Spleen (tissue), 11 donors: ENCODE results near the gene GPT2. TPM values are rescaled to one million over a fixed set of nuclear protein-coding genes. Genes with fewer than 3 reads are reported as not detected.

Source experiments
- DNase-seq: peaks from one replicate; pipeline ENCODE4 v3.0.0-alpha.2; 2020
- H3K27ac ChIP-seq, 8 donors: fragments of 200-600 bp; sonication (generic) in 7 of 8; 1 replicate in 4 of 8; 2 replicates in 4 of 8; pipeline versions ENCODE4 v1.5.0 to v1.8.0; 2016 to 2021; ENCODE audit warnings: inconsistent platforms in 4 of 8, mild to moderate bottlenecking in 4 of 8, moderate library complexity in 1 of 8
- H3K27me3 ChIP-seq, 7 donors: fragments of 200-600 bp; sonication (generic) in 6 of 7; replicated peaks in 1 of 7; 1 replicate in 4 of 7; 2 replicates in 3 of 7; pipeline versions ENCODE4 v1.5.0 to v1.8.0; 2016 to 2021; ENCODE audit warnings: inconsistent platforms in 3 of 7, mild to moderate bottlenecking in 1 of 7
- H3K36me3 ChIP-seq, 6 donors: fragments of 200-600 bp; sonication (generic) in 5 of 6; 1 replicate in 4 of 6; 2 replicates in 2 of 6; pipeline versions ENCODE4 v1.5.0 to v1.8.0; 2016 to 2021; ENCODE audit warnings: inconsistent platforms in 2 of 6
- H3K4me1 ChIP-seq, 6 donors: fragments of 200-600 bp; sonication (generic) in 5 of 6; 1 replicate in 3 of 6; 2 replicates in 3 of 6; pipeline versions ENCODE4 v1.5.0 to v1.8.0; 2016 to 2021; ENCODE audit warnings: inconsistent platforms in 3 of 6
- H3K4me3 ChIP-seq, 8 donors: fragments of 200-600 bp; sonication (generic) in 7 of 8; 1 replicate in 4 of 8; 2 replicates in 4 of 8; pipeline versions ENCODE4 v1.5.0 to v1.8.0; 2016 to 2021; ENCODE audit warnings: inconsistent platforms in 4 of 8, mild to moderate bottlenecking in 4 of 8, moderate library complexity in 2 of 8
- H3K9me3 ChIP-seq, 8 donors: fragments of 200-600 bp; sonication (generic) in 7 of 8; 1 replicate in 4 of 8; 2 replicates in 4 of 8; pipeline versions ENCODE4 v1.5.0 to v1.8.0; 2016 to 2021; ENCODE audit warnings: inconsistent platforms in 4 of 8
- POLR2A ChIP-seq, 3 donors: fragments of 450-650 bp; IDR thresholded peaks; one replicate each; pipeline ENCODE4 v1.5.1; 2017; ENCODE audit warnings: antibody characterized with exemption in 3 of 3, mild to moderate bottlenecking in 1 of 3
- POLR2AphosphoS5 ChIP-seq, 3 donors: sonication (generic); formaldehyde crosslinking; IDR thresholded peaks; one replicate each; pipeline ENCODE4 v1.5.1; 2017; ENCODE audit warnings: antibody characterized with exemption in 3 of 3
- WGBS, 5 donors: extraction: QIAGEN DNeasy Blood & Tissue Kit in 3 of 5; methylation state at CpG; one replicate each; pipeline versions ENCODE4 v1.1.5 to v1.1.7; 2013 to 2018; 5-methylcytosine and 5-hydroxymethylcytosine counted together
- intact Hi-C: fragments of 100-400 bp; cut with DNase I; formaldehyde crosslinking; loops from one replicate; pipeline ENCODE4 v1.15.0; 2023; ENCODE audit warnings: low total_unique reads
- polyA plus RNA-seq, 3 donors: library from polyadenylated mRNA; stranded (reverse); fragments of 200-250 nt; gene quantifications; one replicate each; pipeline ENCODE4 v1.2.1, GENCODE V29; 2013
- total RNA-seq, 7 donors: library from RNA; depleted of rRNA in 3 of 7; stranded (reverse); fragments of >200 nt in 3 of 7; fragmentation: NEBNext Ultra II Directional in 4 of 7; extraction: Animal tissue kit (Norgen Biotek cat#: 25700) in 4 of 7; gene quantifications; one replicate each; pipeline versions ENCODE4 v1.1.0 to v1.2.1, GENCODE V29; 2016 to 2021
- TF ChIP-seq, protein P1 (sequence below), 11 experiments: fragments of 200-600 bp in 7 of 11; fragments of 450-650 bp in 4 of 11; sonication (generic) in 4 of 11; IDR thresholded peaks in 8 of 11; conservative IDR thresholded peaks in 3 of 11; 1 replicate in 7 of 11; 2 replicates in 4 of 11; pipeline versions ENCODE4 v1.4.0 to v1.8.0; 2016 to 2021; ENCODE audit warnings: antibody characterized with exemption in 11 of 11, inconsistent platforms in 4 of 11, mild to moderate bottlenecking in 1 of 11
- donor health status: healthy with polysubstance abuse.
- donor health status: DM: no; HTN: no; CAD: no; lungs with moderate emphysema.
- donor health status: DM: no; HTN: no; CAD: no.
- donor health status: Bipolar disorder and iron deficiency.
- donor health status: healthy.
- donor health status: DM: no; HTN: no; CAD: no.
- donor health status: DM: yes; HTN: yes; CAD: no.

Gene GPT2
- total and polyA plus RNA-seq, 10 donors: 3.1 to 9.2 (median 4.9) TPM

- Histone ChIP-seq H3K4me3 (no peak overlapping the region), H3K27me3 (no peaks in the 10 kb centered on the region), H3K36me3 (peaks cover 0 to 38% (median 11%) of the 10 kb centered on the region in 6 donors), H3K27ac (no peak overlapping the region), H3K4me1 (peaks cover 0 to 40% (median 9%) of the 10 kb centered on the region in 6 donors), H3K9me3 (no peaks in the 10 kb centered on the region)
- 64 to 76% (median 69%) methylated on average over 9 of the region's 9 CpGs for WGBS, 5 donors
- TF ChIP-seq POLR2AphosphoS5 (IDR thresholded peaks at IDR 0.05): no peak
- TF ChIP-seq, protein P1, sequence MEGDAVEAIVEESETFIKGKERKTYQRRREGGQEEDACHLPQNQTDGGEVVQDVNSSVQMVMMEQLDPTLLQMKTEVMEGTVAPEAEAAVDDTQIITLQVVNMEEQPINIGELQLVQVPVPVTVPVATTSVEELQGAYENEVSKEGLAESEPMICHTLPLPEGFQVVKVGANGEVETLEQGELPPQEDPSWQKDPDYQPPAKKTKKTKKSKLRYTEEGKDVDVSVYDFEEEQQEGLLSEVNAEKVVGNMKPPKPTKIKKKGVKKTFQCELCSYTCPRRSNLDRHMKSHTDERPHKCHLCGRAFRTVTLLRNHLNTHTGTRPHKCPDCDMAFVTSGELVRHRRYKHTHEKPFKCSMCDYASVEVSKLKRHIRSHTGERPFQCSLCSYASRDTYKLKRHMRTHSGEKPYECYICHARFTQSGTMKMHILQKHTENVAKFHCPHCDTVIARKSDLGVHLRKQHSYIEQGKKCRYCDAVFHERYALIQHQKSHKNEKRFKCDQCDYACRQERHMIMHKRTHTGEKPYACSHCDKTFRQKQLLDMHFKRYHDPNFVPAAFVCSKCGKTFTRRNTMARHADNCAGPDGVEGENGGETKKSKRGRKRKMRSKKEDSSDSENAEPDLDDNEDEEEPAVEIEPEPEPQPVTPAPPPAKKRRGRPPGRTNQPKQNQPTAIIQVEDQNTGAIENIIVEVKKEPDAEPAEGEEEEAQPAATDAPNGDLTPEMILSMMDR (IDR thresholded peaks at IDR 0.05 in 8 of 11, conservative IDR thresholded peaks at IDR 0.05 in 3 of 11): no peak
- TF ChIP-seq POLR2A (IDR thresholded peaks at IDR 0.05): no peak
- DNase-seq: no peak
- intact Hi-C loops: no loop called here
Observed at GRCh38 chr16:46920402-46921068, 36.4 kb downstream of the GPT2 start.

DNA sequence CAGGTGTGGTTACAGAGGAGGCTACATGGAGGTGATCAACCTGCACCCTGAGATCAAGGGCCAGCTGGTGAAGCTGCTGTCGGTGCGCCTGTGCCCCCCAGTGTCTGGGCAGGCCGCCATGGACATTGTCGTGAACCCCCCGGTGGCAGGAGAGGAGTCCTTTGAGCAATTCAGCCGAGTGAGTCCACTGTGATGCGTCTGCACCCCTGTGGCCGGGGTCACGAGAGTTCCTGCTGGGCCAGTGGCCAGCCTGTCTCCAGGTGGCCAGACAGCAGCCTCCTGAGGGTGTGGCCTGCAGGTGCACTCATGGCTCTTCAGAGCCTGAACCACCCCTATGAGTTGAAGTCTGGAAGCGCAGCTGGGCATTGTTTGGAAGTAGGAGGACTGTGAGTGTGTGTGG lies 38.1 kb downstream of the GPT2 start:
- no peaks in the 10 kb centered on the region for H3K9me3 ChIP-seq
- H3K4me1 ChIP-seq: peaks cover 0 to 25% (median 5%) of the 10 kb centered on the region in 6 donors
- no peak overlapping the region for H3K27ac ChIP-seq
- no peak overlapping the region for H3K4me3 ChIP-seq
- WGBS, 5 donors: 94 to 100% (median 96%) methylated on average over 1 to 10 of the region's 10 CpGs
- peaks cover 0 to 52% (median 11%) of the 10 kb centered on the region in 6 donors for H3K36me3 ChIP-seq
- intact Hi-C loops: no loop called here
- no peak for DNase-seq
- no peak for TF ChIP-seq POLR2AphosphoS5 (IDR thresholded peaks at IDR 0.05)
- no peak for TF ChIP-seq POLR2A (IDR thresholded peaks at IDR 0.05)
- TF ChIP-seq, protein P1 (IDR thresholded peaks at IDR 0.05 in 8 of 11, conservative IDR thresholded peaks at IDR 0.05 in 3 of 11): no peak
- no peaks in the 10 kb centered on the region for H3K27me3 ChIP-seq

DNA sequence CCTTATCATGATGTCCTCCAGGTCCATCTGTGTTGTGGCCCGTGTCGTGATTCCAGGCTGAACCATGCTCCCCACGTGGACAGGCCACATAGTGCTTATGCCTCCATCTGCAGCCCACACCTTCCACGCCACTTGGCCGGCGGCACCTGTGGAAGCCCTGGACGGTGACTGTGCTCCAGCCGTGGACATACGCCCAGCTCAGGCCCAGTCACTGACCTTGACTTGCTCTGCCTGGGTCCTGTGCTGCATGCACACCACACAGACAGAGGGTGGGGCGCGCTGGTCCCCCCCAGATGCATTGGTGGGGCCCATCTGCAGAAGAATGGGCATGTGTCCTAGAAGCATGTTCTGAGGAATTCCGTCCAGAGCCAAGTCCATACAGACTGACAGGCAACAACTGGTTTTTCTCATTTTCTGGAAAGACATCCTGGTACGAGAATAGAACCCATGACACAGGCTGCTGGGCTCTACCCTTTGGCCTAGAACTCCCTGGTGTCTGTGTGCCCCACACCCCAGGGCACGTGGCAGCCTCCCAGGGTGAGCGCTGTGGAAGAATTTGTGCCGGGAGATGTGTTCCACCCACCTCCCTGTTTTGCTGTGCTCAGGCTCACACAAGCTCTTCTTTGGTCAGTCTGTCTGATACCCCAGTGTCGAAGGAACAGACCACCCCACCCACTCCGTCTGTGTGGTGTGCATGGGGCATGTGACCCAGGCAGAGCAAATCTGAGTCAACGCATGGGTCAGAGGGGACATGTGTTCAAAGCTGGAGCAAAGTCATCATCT lies 39.5 kb downstream of the GPT2 start:
- H3K27me3 ChIP-seq: no peaks in the 10 kb centered on the region
- TF ChIP-seq, protein P1 (IDR thresholded peaks at IDR 0.05 in 8 of 11, conservative IDR thresholded peaks at IDR 0.05 in 3 of 11): no peak
- TF ChIP-seq POLR2A (IDR thresholded peaks at IDR 0.05) (no peak), POLR2AphosphoS5 (IDR thresholded peaks at IDR 0.05) (no peak)
- no peak overlapping the region for H3K4me3 ChIP-seq
- H3K27ac ChIP-seq: no peak overlapping the region
- DNase-seq: no peak
- peaks cover 0 to 10% (median under 1%) of the 10 kb centered on the region in 6 donors for H3K4me1 ChIP-seq
- H3K36me3 ChIP-seq: peaks cover 0 to 60% (median 11%) of the 10 kb centered on the region in 6 donors
- no peaks in the 10 kb centered on the region for H3K9me3 ChIP-seq
- 88 to 92% (median 90%) methylated on average over 13 to 19 of the region's 19 CpGs for WGBS, 5 donors
- intact Hi-C loops: no loop called here

DNA sequence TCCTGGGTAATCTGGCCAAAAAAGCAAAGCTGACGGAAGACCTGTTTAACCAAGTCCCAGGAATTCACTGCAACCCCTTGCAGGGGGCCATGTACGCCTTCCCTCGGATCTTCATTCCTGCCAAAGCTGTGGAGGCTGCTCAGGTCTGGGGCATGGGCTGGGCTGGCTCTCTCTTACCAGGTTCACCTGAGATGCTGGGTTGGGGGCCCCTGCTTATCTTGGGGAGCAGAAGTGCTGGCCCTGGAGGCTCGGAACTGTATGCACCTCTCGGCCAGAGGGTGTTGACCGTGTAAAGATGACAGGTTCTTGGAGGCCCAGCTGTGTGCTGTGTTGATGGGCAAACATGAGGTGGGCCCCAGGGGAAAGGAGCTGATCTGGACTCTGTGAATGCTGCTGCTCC lies 40.2 kb downstream of the GPT2 start:
- intact Hi-C loops: no loop called here
- 87 to 97% (median 92%) methylated on average over 6 of the region's 6 CpGs for WGBS, 5 donors

More for the DNA sequence above, 40.2 kb downstream of the GPT2 start:
- no peak overlapping the region for H3K27ac ChIP-seq
- no peaks in the 10 kb centered on the region for H3K9me3 ChIP-seq
- H3K4me3 ChIP-seq: no peak overlapping the region
- H3K4me1 ChIP-seq: peaks cover 0 to 5% (median 1%) of the 10 kb centered on the region in 6 donors
- H3K27me3 ChIP-seq: no peaks in the 10 kb centered on the region
- TF ChIP-seq POLR2A (IDR thresholded peaks at IDR 0.05): no peak
- TF ChIP-seq, protein P1 (IDR thresholded peaks at IDR 0.05 in 8 of 11, conservative IDR thresholded peaks at IDR 0.05 in 3 of 11): no peak
- no peak for TF ChIP-seq POLR2AphosphoS5 (IDR thresholded peaks at IDR 0.05)
- no peak for DNase-seq
- H3K36me3 ChIP-seq: peaks cover 0 to 67% (median 11%) of the 10 kb centered on the region in 6 donors
